GM21825 (cell line): ENCODE results near the gene EOGT.

ENCODE experiments used
- ATAC-seq: cut with Tn5 transposase; IDR thresholded peaks from one replicate; pipeline ENCODE4 v1.9.1; 2021; ENCODE audit warnings: mild to moderate bottlenecking, moderate library complexity; ENCODE audit not compliant: unreplicated experiment

EOGT gene

GRCh38 chr3:69013253-69014021, at the start of gene EOGT:
EOGT (minus strand) TSS chr3:69013684; CDS start chr3:69009846, 3,838 bp downstream.
- ATAC-seq = peak; percentile 86

- ATAC-seq = no peak
Observed at GRCh38 chr3:69059688-69060087, 46.2 kb upstream of the EOGT start.

- ATAC-seq = no peak
Observed at GRCh38 chr3:69058947-69059224, 45.4 kb upstream of the EOGT start.

- peak; percentile 99 for ATAC-seq
Observed at GRCh38 chr3:69058180-69058946, 44.9 kb upstream of the EOGT start.

GRCh38 chr3:69052472-69052898, 39.0 kb upstream of the EOGT start:
- ATAC-seq = no peak

GRCh38 chr3:69051756-69052471, 38.4 kb upstream of the EOGT start, which contains the start of gene TMF1:
TMF1 (minus strand) TSS chr3:69052333; CDS start chr3:69052086, 247 bp downstream.
- peak; percentile 97 for ATAC-seq

- no peak for ATAC-seq
Observed at GRCh38 chr3:69048990-69049389, 35.5 kb upstream of the EOGT start.

- no peak for ATAC-seq
Observed at GRCh38 chr3:69044608-69045007, 31.1 kb upstream of the EOGT start.

GRCh38 chr3:69033470-69033869, 20.0 kb upstream of the EOGT start:
- no peak for ATAC-seq

- ATAC-seq = no peak
Observed at GRCh38 chr3:69032737-69033136, 19.3 kb upstream of the EOGT start.

- ATAC-seq = no peak
Observed at GRCh38 chr3:69032142-69032541, 18.7 kb upstream of the EOGT start.

- ATAC-seq = no peak
Observed at GRCh38 chr3:69031635-69032034, 18.2 kb upstream of the EOGT start.

- ATAC-seq = no peak
Observed at GRCh38 chr3:69020857-69021256, 7.4 kb upstream of the EOGT start.

- no peak for ATAC-seq
Observed at GRCh38 chr3:69020424-69020823, 6.9 kb upstream of the EOGT start.

GRCh38 chr3:69016901-69017300, 3.4 kb upstream of the EOGT start:
- ATAC-seq = no peak

GRCh38 chr3:69016102-69016501, 2.6 kb upstream of the EOGT start:
- no peak for ATAC-seq

- no peak for ATAC-seq
Observed at GRCh38 chr3:69014022-69014580, 617 bp upstream of the EOGT start.

GRCh38 chr3:69012800-69013252, 658 bp downstream of the EOGT start:
- ATAC-seq = peak; percentile 33

GRCh38 chr3:69012100-69012799, 1.2 kb downstream of the EOGT start:
- no peak for ATAC-seq

- ATAC-seq = no peak
Observed at GRCh38 chr3:69011096-69011730, 2.3 kb downstream of the EOGT start.
